H9 (cell line): ENCODE data around the gene PABPN1. TPM values are rescaled to one million over a fixed set of nuclear protein-coding genes. Genes with fewer than 3 reads are reported as not detected.

Source experiments
- DNase-seq: peaks from one replicate; pipeline ENCODE4 v3.0.0-alpha.2; 2017
- H2AFZ ChIP-seq: one replicate; pipeline ENCODE4 v1.6.1; 2013; ENCODE audit warnings: mild to moderate bottlenecking, low read length, control low read depth, moderate library complexity
- H2AK5ac ChIP-seq: 2 replicates; pipeline ENCODE4 v1.6.1; 2013; ENCODE audit warnings: low read length, control low read depth, mixed read lengths; ENCODE audit not compliant: insufficient read length
- H2BK120ac ChIP-seq: one replicate; pipeline ENCODE4 v1.6.1; 2013; ENCODE audit warnings: low read depth, mild to moderate bottlenecking, low read length, control low read depth, inconsistent platforms; ENCODE audit not compliant: poor library complexity, severe bottlenecking
- H2BK12ac ChIP-seq: 2 replicates; pipeline ENCODE4 v1.6.1; 2013; ENCODE audit warnings: low read length, control low read depth, mixed read lengths, low read depth; ENCODE audit not compliant: insufficient read length
- H2BK15ac ChIP-seq: 2 replicates; pipeline ENCODE4 v1.6.1; 2013; ENCODE audit warnings: low read depth, low read length, control low read depth
- H2BK20ac ChIP-seq: one replicate; pipeline ENCODE4 v1.6.1; 2013; ENCODE audit warnings: low read depth, mild to moderate bottlenecking, low read length, control low read depth, inconsistent platforms; ENCODE audit not compliant: poor library complexity, severe bottlenecking
- H2BK5ac ChIP-seq: 2 replicates; pipeline ENCODE4 v1.6.1; 2013; ENCODE audit warnings: low read length, control low read depth, mixed read lengths; ENCODE audit not compliant: insufficient read length
- H3K14ac ChIP-seq: 2 replicates; pipeline ENCODE4 v1.6.1; 2013; ENCODE audit warnings: low read length, control low read depth; ENCODE audit not compliant: insufficient read depth
- H3K18ac ChIP-seq: 2 replicates; pipeline ENCODE4 v1.6.1; 2013; ENCODE audit warnings: low read depth, mild to moderate bottlenecking, mixed read lengths, low read length, control low read depth; ENCODE audit not compliant: insufficient read length
- H3K23ac ChIP-seq: 2 replicates; pipeline ENCODE4 v1.6.1; 2013; ENCODE audit warnings: low read length, control low read depth, mixed read lengths, low read depth; ENCODE audit not compliant: insufficient read length
- H3K23me2 ChIP-seq: 2 replicates; pipeline ENCODE4 v1.6.1; 2013; ENCODE audit warnings: low read depth, mild to moderate bottlenecking, mixed read lengths, low read length, control low read depth; ENCODE audit not compliant: insufficient read length, poor library complexity, severe bottlenecking
- H3K27ac ChIP-seq: 2 replicates; pipeline ENCODE4 v1.5.1; 2013; ENCODE audit warnings: low read length, control low read depth, mixed read lengths, low read depth; ENCODE audit not compliant: insufficient read length
- H3K27me3 ChIP-seq: 2 replicates; pipeline ENCODE4 v1.6.1; 2013; ENCODE audit warnings: low read length, control low read depth, inconsistent platforms; ENCODE audit not compliant: insufficient read depth
- H3K4ac ChIP-seq: 2 replicates; pipeline ENCODE4 v1.6.1; 2013; ENCODE audit warnings: low read depth, mild to moderate bottlenecking, control low read depth, inconsistent platforms, low read length, moderate library complexity
- H3K4me1 ChIP-seq: 2 replicates; pipeline ENCODE4 v1.6.1; 2013; ENCODE audit warnings: low read length, control low read depth, inconsistent platforms; ENCODE audit not compliant: insufficient read depth
- H3K4me2 ChIP-seq: 2 replicates; pipeline ENCODE4 v1.6.1; 2013; ENCODE audit warnings: low read length, control low read depth, mixed read lengths; ENCODE audit not compliant: insufficient read length, insufficient read depth
- H3K56ac ChIP-seq: 2 replicates; pipeline ENCODE4 v1.6.1; 2013; ENCODE audit warnings: low read depth, mild to moderate bottlenecking, mixed read lengths, low read length, control low read depth; ENCODE audit not compliant: insufficient read length
- H3K79me1 ChIP-seq: 2 replicates; pipeline ENCODE4 v1.6.1; 2013; ENCODE audit warnings: low read depth, mild to moderate bottlenecking, moderate library complexity, low read length, control low read depth, inconsistent platforms; ENCODE audit not compliant: insufficient read depth, poor library complexity, severe bottlenecking
- H3K79me2 ChIP-seq: 2 replicates; pipeline ENCODE4 v1.6.1; 2013; ENCODE audit warnings: low read length, control low read depth, inconsistent platforms; ENCODE audit not compliant: insufficient read depth
- H3K9ac ChIP-seq: 2 replicates; pipeline ENCODE4 v1.6.1; 2013; ENCODE audit warnings: low read length, control low read depth, mixed read lengths; ENCODE audit not compliant: insufficient read length; ENCODE audit errors: extremely low read depth
- H3K9me3 ChIP-seq: one replicate; pipeline ENCODE4 v1.6.1; 2013; ENCODE audit warnings: low read depth, low read length, inconsistent platforms; ENCODE audit not compliant: control insufficient read depth
- H3T11ph ChIP-seq: one replicate; pipeline ENCODE4 v1.6.1; 2013; ENCODE audit warnings: mild to moderate bottlenecking, low read length, control low read depth, inconsistent platforms
- H4K20me1 ChIP-seq: one replicate; pipeline ENCODE4 v1.6.1; 2013; ENCODE audit not compliant: control insufficient read depth, insufficient read length, insufficient read depth
- H4K5ac ChIP-seq: 2 replicates; pipeline ENCODE4 v1.6.1; 2013; ENCODE audit warnings: low read depth, mild to moderate bottlenecking, mixed read lengths, low read length, control low read depth; ENCODE audit not compliant: insufficient read length
- H4K8ac ChIP-seq: replicated peaks from 2 replicates; pipeline ENCODE4 v1.6.1; 2013; ENCODE audit warnings: low read length, control low read depth, mixed read lengths, low read depth; ENCODE audit not compliant: insufficient read length
- H4K91ac ChIP-seq: 2 replicates; pipeline ENCODE4 v1.6.1; 2013; ENCODE audit warnings: low read depth, mild to moderate bottlenecking, moderate library complexity, mixed read lengths, low read length, control low read depth; ENCODE audit not compliant: insufficient read length
- H3K27ac Mint-ChIP-seq, 3 experiments: 2 replicates in 2 of 3; 3 replicates in 1 of 3; pipeline ENCODE4 v1.8.0; 2020 to 2021; ENCODE audit warnings: mixed read lengths in 3 of 3, mild to moderate bottlenecking in 1 of 3, moderate library complexity in 1 of 3
- H3K27me3 Mint-ChIP-seq: 2 replicates; pipeline ENCODE4 v1.8.0; 2021; ENCODE audit warnings: low read depth, mild to moderate bottlenecking, moderate library complexity, mixed read lengths
- H3K36me3 Mint-ChIP-seq, 3 experiments: 2 replicates in 2 of 3; 3 replicates in 1 of 3; pipeline ENCODE4 v1.8.0; 2020 to 2021; ENCODE audit warnings: low read depth in 3 of 3, mixed read lengths in 3 of 3; ENCODE audit not compliant: insufficient read depth in 1 of 3
- H3K4me1 Mint-ChIP-seq, 2 experiments: 2 replicates each; pipeline ENCODE4 v1.8.0; 2020; ENCODE audit warnings: mixed read lengths in 2 of 2
- H3K4me3 Mint-ChIP-seq, 2 experiments: 2 replicates in 1 of 2; 3 replicates in 1 of 2; pipeline ENCODE4 v1.8.0; 2020 to 2021; ENCODE audit warnings: mild to moderate bottlenecking in 2 of 2, mixed read lengths in 2 of 2, moderate library complexity in 1 of 2
- H3K9me3 Mint-ChIP-seq, 2 experiments: 2 replicates in 1 of 2; 3 replicates in 1 of 2; pipeline ENCODE4 v1.8.0; 2020; ENCODE audit warnings: mild to moderate bottlenecking in 2 of 2, mixed read lengths in 2 of 2, moderate library complexity in 1 of 2
- WGBS: extraction: QIAGEN DNeasy Blood & Tissue Kit; methylation state at CpG from one replicate; pipeline ENCODE4 v1.1.7; 2013; ENCODE audit warnings: missing lambda C conversion rate, low lambda C conversion rate, mixed read lengths; ENCODE audit not compliant: insufficient read length; ENCODE audit errors: extremely low coverage; 5-methylcytosine and 5-hydroxymethylcytosine counted together
- total RNA-seq: library from RNA; stranded (reverse); gene quantifications from 2 replicates; pipeline ENCODE4 v1.2.1, GENCODE V29; 2021
- TF ChIP-seq, protein P1 (sequence below): fragments of 200-600 bp; sonication (generic); conservative IDR thresholded peaks from 3 replicates; pipeline ENCODE4 v1.8.0; 2021; ENCODE audit warnings: antibody characterized with exemption, mild to moderate bottlenecking

PABPN1 gene
- total RNA-seq, 1 experiment from 2014 or later: 333 TPM

DNA sequence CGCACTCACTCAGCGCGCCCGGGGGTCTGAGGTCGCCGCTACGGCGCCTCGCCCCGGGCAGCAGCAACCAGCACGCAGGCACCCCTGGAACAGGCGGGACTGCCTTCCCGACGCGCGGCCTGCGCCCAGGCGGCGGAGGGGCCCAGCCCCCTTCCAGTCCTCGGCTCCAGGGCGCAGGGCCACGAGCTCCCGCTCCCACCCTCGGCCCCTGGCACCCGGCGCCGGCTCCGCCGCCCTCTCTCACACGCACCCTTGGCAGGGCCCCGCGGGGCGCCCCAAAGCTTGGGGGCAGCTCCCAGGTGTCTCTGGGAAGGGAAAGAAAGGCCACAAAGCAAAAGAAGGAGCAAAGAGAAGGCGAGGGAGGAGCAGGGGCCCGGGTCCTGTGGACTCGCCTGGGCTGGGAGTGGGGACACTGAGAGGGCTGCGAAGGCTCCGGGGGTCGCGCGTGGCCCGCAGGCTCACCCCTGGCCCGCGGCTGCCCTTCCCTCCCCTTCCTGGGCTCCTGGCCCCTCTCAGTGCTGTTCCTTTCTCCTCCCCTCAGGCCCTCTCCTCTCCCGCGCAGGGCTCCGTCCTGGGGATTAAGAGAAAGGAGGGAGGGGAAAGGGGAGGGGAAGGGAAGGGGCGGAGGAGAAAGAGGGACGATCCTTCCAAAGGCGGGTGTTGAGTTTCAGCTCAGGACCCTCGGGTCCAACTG, 44.6 kb downstream of the PABPN1 start:
- TF ChIP-seq, protein P1, sequence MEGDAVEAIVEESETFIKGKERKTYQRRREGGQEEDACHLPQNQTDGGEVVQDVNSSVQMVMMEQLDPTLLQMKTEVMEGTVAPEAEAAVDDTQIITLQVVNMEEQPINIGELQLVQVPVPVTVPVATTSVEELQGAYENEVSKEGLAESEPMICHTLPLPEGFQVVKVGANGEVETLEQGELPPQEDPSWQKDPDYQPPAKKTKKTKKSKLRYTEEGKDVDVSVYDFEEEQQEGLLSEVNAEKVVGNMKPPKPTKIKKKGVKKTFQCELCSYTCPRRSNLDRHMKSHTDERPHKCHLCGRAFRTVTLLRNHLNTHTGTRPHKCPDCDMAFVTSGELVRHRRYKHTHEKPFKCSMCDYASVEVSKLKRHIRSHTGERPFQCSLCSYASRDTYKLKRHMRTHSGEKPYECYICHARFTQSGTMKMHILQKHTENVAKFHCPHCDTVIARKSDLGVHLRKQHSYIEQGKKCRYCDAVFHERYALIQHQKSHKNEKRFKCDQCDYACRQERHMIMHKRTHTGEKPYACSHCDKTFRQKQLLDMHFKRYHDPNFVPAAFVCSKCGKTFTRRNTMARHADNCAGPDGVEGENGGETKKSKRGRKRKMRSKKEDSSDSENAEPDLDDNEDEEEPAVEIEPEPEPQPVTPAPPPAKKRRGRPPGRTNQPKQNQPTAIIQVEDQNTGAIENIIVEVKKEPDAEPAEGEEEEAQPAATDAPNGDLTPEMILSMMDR: no peak
- Histone ChIP-seq H2AK5ac (no peak overlapping the region), H2AFZ (no peak overlapping the region), H3K9ac (peak overlapping the region; percentile 18), H2BK12ac (no peak overlapping the region), H4K91ac (no peak overlapping the region), H2BK120ac (no peak overlapping the region), H4K8ac (no peak overlapping the region), H4K5ac (no peak overlapping the region), H3K23me2 (peaks cover 23% of the 10 kb centered on the region), H3K9me3 (no peaks in the 10 kb centered on the region), H3K79me1 (no peaks in the 10 kb centered on the region), H2BK15ac (no peak overlapping the region), H3K4me2 (peak overlapping the region; percentile 56), H3K27me3 (no peaks in the 10 kb centered on the region; the same call in 1 of the 2 replicates), H3K14ac (peak overlapping the region; percentile 95), H4K20me1 (no peaks in the 10 kb centered on the region), H3K4me1 (peaks cover 4% of the 10 kb centered on the region; the same call in 1 of the 2 replicates), H3K4ac (no peak overlapping the region), H3K23ac (no peak overlapping the region), H3K27ac (no peak overlapping the region), H3K18ac (peak overlapping the region; percentile 60), H3K56ac (no peak overlapping the region), H3K79me2 (no peaks in the 10 kb centered on the region), H2BK20ac (no peak overlapping the region), H2BK5ac (no peak overlapping the region), H3T11ph (no peak overlapping the region)
- Mint-ChIP-seq H3K4me1 (peaks cover 31 to 37% of the 10 kb centered on the region in 2 experiments), H3K27me3 (peaks cover 38% of the 10 kb centered on the region), H3K4me3 (peak overlapping the region; percentile 69 to 83), H3K27ac (peak overlapping the region in 1 of 3 experiments; percentile 89; a peak in 2 of 7 replicates), H3K36me3 (peaks cover 9 to 24% (median 14%) of the 10 kb centered on the region in 3 experiments), H3K9me3 (peaks cover 0 to 2% of the 10 kb centered on the region in 2 experiments; a peak in 1 of 5 replicates)
- no CpG with 5 or more reads among the region's 51 CpGs for WGBS
- DNase-seq: no peak
